Neural progenitor cell (in vitro differentiated cells): ENCODE results near the gene AGBL4. TPM values are rescaled to one million over a fixed set of nuclear protein-coding genes. Genes with fewer than 3 reads are reported as not detected.

Experiments
- DNase-seq: peaks from one replicate; pipeline ENCODE4 v3.0.0-alpha.2; 2016; ENCODE audit warnings: low spot score
- H2AFZ ChIP-seq: fragments of 200-600 bp; sonication (generic); replicated peaks from 2 replicates; pipeline ENCODE4 v1.6.1; 2016; ENCODE audit warnings: antibody characterized with exemption
- H3F3A ChIP-seq: fragments of 200-600 bp; sonication (generic); 2 replicates; pipeline ENCODE4 v1.6.1; 2016; ENCODE audit warnings: antibody characterized with exemption, low read depth
- H3K27ac ChIP-seq: fragments of 200-600 bp; sonication (generic); 2 replicates; pipeline ENCODE4 v1.5.1; 2016; ENCODE audit warnings: mild to moderate bottlenecking
- H3K27me3 ChIP-seq: fragments of 200-600 bp; sonication (generic); 2 replicates; pipeline ENCODE4 v1.6.1; 2016; ENCODE audit warnings: mild to moderate bottlenecking, moderate library complexity
- H3K36me3 ChIP-seq: fragments of 200-600 bp; sonication (generic); 2 replicates; pipeline ENCODE4 v1.5.1; 2016
- H3K4me1 ChIP-seq: fragments of 200-600 bp; sonication (generic); 2 replicates; pipeline ENCODE4 v1.6.1; 2016; ENCODE audit warnings: mixed run types
- H3K4me2 ChIP-seq: fragments of 200-600 bp; sonication (generic); 2 replicates; pipeline ENCODE4 v1.6.1; 2016
- H3K4me3 ChIP-seq: fragments of 200-600 bp; sonication (generic); 2 replicates; pipeline ENCODE4 v1.5.1; 2016
- H3K79me2 ChIP-seq: fragments of 200-600 bp; sonication (generic); 2 replicates; pipeline ENCODE4 v1.6.1; 2016; ENCODE audit warnings: low read depth
- H3K9ac ChIP-seq: fragments of 200-600 bp; sonication (generic); 2 replicates; pipeline ENCODE4 v1.6.1; 2016
- H3K9me3 ChIP-seq: fragments of 200-600 bp; sonication (generic); 2 replicates; pipeline ENCODE4 v1.5.1; 2016; ENCODE audit warnings: low read depth
- H4K20me1 ChIP-seq: fragments of 200-600 bp; sonication (generic); 2 replicates; pipeline ENCODE4 v1.6.1; 2016; ENCODE audit warnings: low read depth
- H3K27ac Mint-ChIP-seq: 3 replicates; pipeline ENCODE4 v1.8.0; 2021; ENCODE audit warnings: mixed read lengths
- H3K27me3 Mint-ChIP-seq: 2 replicates; pipeline ENCODE4 v1.8.0; 2022; ENCODE audit warnings: low read depth, mild to moderate bottlenecking, inconsistent platforms, moderate library complexity, mixed read lengths; ENCODE audit not compliant: insufficient read depth
- H3K36me3 Mint-ChIP-seq: 3 replicates; pipeline ENCODE4 v1.8.0; 2021; ENCODE audit warnings: mixed read lengths
- H3K4me1 Mint-ChIP-seq: 3 replicates; pipeline ENCODE4 v1.8.0; 2021; ENCODE audit warnings: mixed read lengths
- H3K4me3 Mint-ChIP-seq: 3 replicates; pipeline ENCODE4 v1.8.0; 2021; ENCODE audit warnings: mild to moderate bottlenecking, moderate library complexity, mixed read lengths
- H3K9me3 Mint-ChIP-seq: 3 replicates; pipeline ENCODE4 v1.8.0; 2020; ENCODE audit warnings: mixed read lengths
- EZH2 ChIP-seq: fragments of 200-600 bp; sonication (generic); IDR thresholded peaks from 2 replicates; pipeline ENCODE4 v1.6.1; 2017; ENCODE audit warnings: antibody characterized with exemption, mild to moderate bottlenecking, moderate library complexity
- EZH2phosphoT487 ChIP-seq: fragments of 200-600 bp; sonication (generic); IDR thresholded peaks from 2 replicates; pipeline ENCODE4 v1.6.1; 2017; ENCODE audit warnings: antibody characterized with exemption
- total RNA-seq: library from RNA; depleted of rRNA; stranded (reverse); fragments of >200 nt; gene quantifications from 2 replicates; pipeline ENCODE4 v1.2.3, GENCODE V29; 2015; ENCODE audit warnings: low replicate concordance
- TF ChIP-seq, protein P1 (sequence below): fragments of 200-600 bp; sonication (generic); IDR thresholded peaks from 2 replicates; pipeline ENCODE4 v1.5.1; 2017; ENCODE audit warnings: antibody characterized with exemption, mild to moderate bottlenecking

Gene AGBL4
- total RNA-seq, 1 donor from 2014 or later: 1.5 TPM

DNA sequence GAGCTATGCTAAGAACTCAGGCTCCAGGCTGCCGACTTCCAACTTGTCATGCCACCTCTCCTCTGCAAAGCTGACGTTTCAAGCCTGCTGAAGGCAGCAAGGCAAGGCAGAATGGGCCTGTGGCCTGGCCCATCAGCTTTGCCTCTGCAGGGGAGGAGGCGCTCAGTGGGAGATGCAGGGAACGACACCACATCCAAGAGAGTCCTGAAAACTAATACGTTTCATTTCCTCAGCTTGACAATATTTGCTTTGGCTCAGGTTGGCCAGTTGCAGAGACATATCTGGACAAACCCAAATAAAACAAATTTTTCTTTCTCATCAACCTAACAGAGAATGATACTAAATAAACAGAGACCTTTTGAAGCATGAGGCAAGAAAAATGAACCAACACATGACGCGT is 1282.4 kb downstream of the AGBL4 start:
- no peak overlapping the region for H3K4me3 ChIP-seq
- peaks cover 18% of the 10 kb centered on the region for H4K20me1 ChIP-seq
- no peak for TF ChIP-seq EZH2
- TF ChIP-seq, protein P1, sequence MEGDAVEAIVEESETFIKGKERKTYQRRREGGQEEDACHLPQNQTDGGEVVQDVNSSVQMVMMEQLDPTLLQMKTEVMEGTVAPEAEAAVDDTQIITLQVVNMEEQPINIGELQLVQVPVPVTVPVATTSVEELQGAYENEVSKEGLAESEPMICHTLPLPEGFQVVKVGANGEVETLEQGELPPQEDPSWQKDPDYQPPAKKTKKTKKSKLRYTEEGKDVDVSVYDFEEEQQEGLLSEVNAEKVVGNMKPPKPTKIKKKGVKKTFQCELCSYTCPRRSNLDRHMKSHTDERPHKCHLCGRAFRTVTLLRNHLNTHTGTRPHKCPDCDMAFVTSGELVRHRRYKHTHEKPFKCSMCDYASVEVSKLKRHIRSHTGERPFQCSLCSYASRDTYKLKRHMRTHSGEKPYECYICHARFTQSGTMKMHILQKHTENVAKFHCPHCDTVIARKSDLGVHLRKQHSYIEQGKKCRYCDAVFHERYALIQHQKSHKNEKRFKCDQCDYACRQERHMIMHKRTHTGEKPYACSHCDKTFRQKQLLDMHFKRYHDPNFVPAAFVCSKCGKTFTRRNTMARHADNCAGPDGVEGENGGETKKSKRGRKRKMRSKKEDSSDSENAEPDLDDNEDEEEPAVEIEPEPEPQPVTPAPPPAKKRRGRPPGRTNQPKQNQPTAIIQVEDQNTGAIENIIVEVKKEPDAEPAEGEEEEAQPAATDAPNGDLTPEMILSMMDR: no peak
- TF ChIP-seq EZH2phosphoT487: no peak
- H3K9ac ChIP-seq: no peak overlapping the region
- Mint-ChIP-seq H3K4me1 (no peaks in the 10 kb centered on the region), H3K9me3 (no peaks in the 10 kb centered on the region), H3K27ac (no peak overlapping the region), H3K36me3 (peaks cover 38% of the 10 kb centered on the region), H3K4me3 (no peak overlapping the region), H3K27me3 (no peaks in the 10 kb centered on the region)
- H2AFZ ChIP-seq: no peak overlapping the region
- no peak overlapping the region for H3K4me2 ChIP-seq
- no peaks in the 10 kb centered on the region for H3K4me1 ChIP-seq
- no peaks in the 10 kb centered on the region for H3F3A ChIP-seq
- H3K27ac ChIP-seq: no peak overlapping the region
- no peaks in the 10 kb centered on the region for H3K9me3 ChIP-seq
- no peaks in the 10 kb centered on the region for H3K27me3 ChIP-seq
- H3K79me2 ChIP-seq: no peaks in the 10 kb centered on the region
- DNase-seq: no peak
- H3K36me3 ChIP-seq: peaks cover 7% of the 10 kb centered on the region

DNA sequence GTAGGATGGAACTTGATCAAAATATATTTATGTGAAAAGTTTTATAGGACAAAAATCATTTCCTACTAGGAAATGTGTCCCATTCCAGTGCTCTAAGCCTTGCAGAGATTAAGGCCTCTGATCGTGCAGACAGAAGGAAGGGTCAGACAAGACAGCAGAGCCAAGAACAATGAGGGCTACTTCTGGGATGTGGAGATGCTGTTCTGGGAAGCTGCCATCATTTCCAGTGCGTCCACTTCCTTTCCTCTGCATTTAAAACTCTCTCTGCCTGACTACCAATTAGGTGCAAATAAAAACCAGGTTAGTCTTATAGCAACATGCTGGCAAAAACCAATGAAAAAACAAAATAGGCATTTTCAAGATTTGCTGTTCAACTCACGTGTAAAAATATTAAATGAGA is 1283.1 kb downstream of the AGBL4 start:
- H3K4me3 Mint-ChIP-seq: no peak overlapping the region
- H4K20me1 ChIP-seq: peaks cover 18% of the 10 kb centered on the region
- no peak overlapping the region for H2AFZ ChIP-seq
- H3K27me3 Mint-ChIP-seq: no peaks in the 10 kb centered on the region
- peaks cover 7% of the 10 kb centered on the region for H3K36me3 ChIP-seq
- no peak for DNase-seq
- no peaks in the 10 kb centered on the region for H3K79me2 ChIP-seq
- no peak overlapping the region for H3K9ac ChIP-seq
- H3K27ac Mint-ChIP-seq: no peak overlapping the region
- H3K4me3 ChIP-seq: no peak overlapping the region
- H3K27me3 ChIP-seq: no peaks in the 10 kb centered on the region
- H3K4me2 ChIP-seq: no peak overlapping the region
- H3K27ac ChIP-seq: no peak overlapping the region
- H3K4me1 Mint-ChIP-seq: peaks cover 3% of the 10 kb centered on the region
- H3K36me3 Mint-ChIP-seq: peaks cover 41% of the 10 kb centered on the region
- no peaks in the 10 kb centered on the region for H3F3A ChIP-seq
- no peaks in the 10 kb centered on the region for H3K9me3 Mint-ChIP-seq
- H3K4me1 ChIP-seq: no peaks in the 10 kb centered on the region
- H3K9me3 ChIP-seq: no peaks in the 10 kb centered on the region
- TF ChIP-seq, protein P1: no peak
- no peak for TF ChIP-seq EZH2phosphoT487
- TF ChIP-seq EZH2: no peak

DNA sequence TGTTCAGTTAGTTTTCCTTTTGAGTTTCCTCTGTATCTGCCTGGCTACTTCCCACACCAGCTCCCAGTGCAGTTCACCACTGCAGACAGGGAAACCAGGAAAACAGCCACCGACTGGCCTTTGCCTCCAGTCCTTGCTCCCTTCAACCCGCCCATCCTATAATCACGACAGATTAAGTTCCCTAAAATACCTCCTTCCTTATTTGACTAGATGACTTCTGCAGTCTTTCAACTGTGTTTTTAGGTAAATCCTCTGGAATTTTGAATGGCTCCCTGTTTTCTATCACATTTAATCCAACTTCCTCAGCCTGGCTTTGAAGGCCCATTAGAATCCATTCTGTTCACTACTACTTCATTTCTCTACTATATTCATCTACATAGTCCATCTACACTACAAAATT is 1284.7 kb downstream of the AGBL4 start:
- Histone ChIP-seq H3K9ac (no peak overlapping the region), H3K27me3 (no peaks in the 10 kb centered on the region), H3K79me2 (no peaks in the 10 kb centered on the region), H4K20me1 (peaks cover 18% of the 10 kb centered on the region), H3K4me2 (no peak overlapping the region), H3K4me3 (no peak overlapping the region), H2AFZ (no peak overlapping the region), H3F3A (no peaks in the 10 kb centered on the region), H3K36me3 (peaks cover 7% of the 10 kb centered on the region), H3K4me1 (no peaks in the 10 kb centered on the region), H3K27ac (no peak overlapping the region), H3K9me3 (no peaks in the 10 kb centered on the region)
- Mint-ChIP-seq H3K27me3 (no peaks in the 10 kb centered on the region), H3K4me3 (no peak overlapping the region), H3K36me3 (peaks cover 39% of the 10 kb centered on the region), H3K4me1 (peaks cover 4% of the 10 kb centered on the region), H3K9me3 (no peaks in the 10 kb centered on the region), H3K27ac (no peak overlapping the region)
- DNase-seq: no peak
- TF ChIP-seq EZH2: no peak
- TF ChIP-seq EZH2phosphoT487: no peak
- TF ChIP-seq, protein P1: no peak
